Right lobe of liver (tissue), 6 donors: ENCODE data around the gene HDX. TPM values are rescaled to one million over a fixed set of nuclear protein-coding genes. Genes with fewer than 3 reads are reported as not detected.

Experiments
- ATAC-seq, 4 donors: fragments of 200-7000 bp; cut with Tn5 transposase; one replicate each; pipeline ENCODE4 v1.9.1; 2020; ENCODE audit warnings: mild to moderate bottlenecking in 4 of 4, moderate library complexity in 4 of 4
- DNase-seq, 3 donors: peaks; one replicate each; pipeline ENCODE4 v3.0.0-alpha.2; 2020
- H3K27ac ChIP-seq, 3 donors: fragments of 200-600 bp; one replicate each; pipeline ENCODE4 v1.8.0; 2022
- H3K27me3 ChIP-seq, 2 donors: fragments of 200-600 bp; one replicate each; pipeline ENCODE4 v1.8.0; 2022
- H3K36me3 ChIP-seq, 4 donors: fragments of 200-600 bp; sonication (generic) in 1 of 4; one replicate each; pipeline versions ENCODE4 v1.5.1 to v1.8.0; 2017 to 2022; ENCODE audit warnings: control low read depth in 1 of 4
- H3K4me1 ChIP-seq, 4 donors: fragments of 200-600 bp; sonication (generic) in 1 of 4; one replicate each; pipeline versions ENCODE4 v1.5.1 to v1.8.0; 2017 to 2022; ENCODE audit warnings: control low read depth in 1 of 4
- H3K4me3 ChIP-seq, 3 donors: fragments of 200-600 bp; one replicate each; pipeline ENCODE4 v1.8.0; 2022
- H3K9me3 ChIP-seq, 4 donors: fragments of 200-600 bp; sonication (generic) in 1 of 4; one replicate each; pipeline versions ENCODE4 v1.5.1 to v1.8.0; 2017 to 2022; ENCODE audit warnings: control low read depth in 1 of 4
- POLR2A ChIP-seq: fragments of 450-650 bp; IDR thresholded peaks from one replicate; pipeline ENCODE4 v1.6.1; 2017; ENCODE audit warnings: antibody characterized with exemption, mild to moderate bottlenecking
- WGBS: methylation state at CpG from one replicate; pipeline ENCODE4 v1.1.6; 2018; ENCODE audit warnings: low coverage, low lambda C conversion rate; ENCODE audit not compliant: insufficient coverage; ENCODE audit errors: missing lambda C conversion rate; 5-methylcytosine and 5-hydroxymethylcytosine counted together
- intact Hi-C, 2 donors: fragments of 100-400 bp; cut with DNase I; formaldehyde crosslinking; loops; one replicate each; pipeline versions ENCODE4 v1.11.2 to v1.14.1; 2022
- total RNA-seq, 6 experiments: library from RNA; depleted of rRNA in 2 of 6; stranded (reverse); fragments of >200 nt in 2 of 6; fragmentation: NEBNext Ultra II Directional in 3 of 6; extraction: Animal tissue kit (Norgen Biotek cat#: 25700) in 3 of 6; gene quantifications; one replicate each; pipeline versions ENCODE4 v1.1.0 to v1.2.4, GENCODE V29; 2016 to 2023
- TF ChIP-seq, protein P1 (sequence below), 4 donors: fragments of 200-600 bp in 3 of 4; fragments of 450-650 bp in 1 of 4; IDR thresholded peaks; one replicate each; pipeline versions ENCODE4 v1.5.1 to v1.8.0; 2016 to 2022; ENCODE audit warnings: antibody characterized with exemption in 4 of 4, mild to moderate bottlenecking in 2 of 4
- donor health status: DM: no; HTN: yes; CAD: no.
- donor health status: DM: no; HTN: no; CAD: no.
- donor health status: DM: no; HTN: no; CAD: no.
- donor health status: DM: no; HTN: yes; CAD: no.
- donor health status: DM: no; HTN: yes; CAD: no.

Gene HDX
- total RNA-seq, 6 experiments from 2014 or later: 0.62 to 4.2 (median 2.1) TPM

DNA sequence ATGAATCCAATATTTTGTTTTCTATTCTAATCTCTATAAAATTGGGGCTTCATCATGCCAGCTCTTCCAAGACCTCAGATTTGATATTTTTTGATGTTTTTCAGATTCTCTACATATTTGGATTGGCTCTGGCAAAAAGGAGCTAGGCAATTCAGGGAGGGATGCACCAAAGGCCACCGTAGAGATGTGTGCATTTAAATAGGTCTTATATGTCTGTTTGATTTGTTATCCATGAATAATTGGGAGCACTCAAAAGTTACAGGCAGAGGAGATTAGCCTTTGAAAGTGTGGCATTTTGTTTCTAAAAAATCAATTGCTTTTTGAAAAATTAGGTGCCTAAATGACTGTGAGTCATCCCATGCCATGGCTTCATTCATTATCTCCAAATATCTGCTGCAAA is 167.1 kb downstream of the HDX start:
- ATAC-seq: no peak

DNA sequence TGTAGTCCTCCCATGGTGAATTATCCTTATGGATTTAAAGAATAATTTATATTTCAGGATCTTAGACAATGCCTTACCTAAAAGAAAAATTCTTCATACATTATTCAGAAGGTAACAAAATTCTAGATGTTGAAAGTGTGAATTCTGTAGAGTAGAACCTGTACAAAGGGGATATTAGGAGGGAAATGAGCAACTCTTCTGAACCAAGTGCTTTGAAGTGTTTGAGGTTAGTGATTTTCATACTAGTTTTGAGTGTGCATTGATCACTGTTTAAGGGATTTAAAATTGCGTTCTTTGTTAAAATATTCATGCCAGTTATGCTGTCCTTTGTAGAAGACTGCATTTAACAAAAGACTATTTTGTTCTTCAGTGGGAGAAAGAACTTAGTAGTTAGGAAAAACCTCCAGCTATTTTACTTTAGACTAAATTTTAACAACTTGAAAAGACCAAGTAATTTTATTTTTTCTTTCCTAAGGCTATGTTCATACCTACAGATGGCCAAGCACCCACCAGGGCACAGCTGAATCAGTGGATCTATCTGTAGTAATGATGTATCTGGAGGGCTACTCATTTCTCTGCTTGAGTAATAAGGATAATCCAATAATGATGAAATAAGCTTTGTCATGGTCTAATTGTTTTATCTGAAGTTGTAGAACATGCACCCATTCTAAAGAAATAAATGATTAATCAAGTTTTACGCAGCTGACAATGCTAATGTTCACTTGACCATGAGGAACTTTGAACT is 180.0 kb downstream of the HDX start:
- 44% methylated on average over 2 of the region's 2 CpGs for WGBS
- Histone ChIP-seq H3K9me3 (no peaks in the 10 kb centered on the region), H3K27me3 (no peaks in the 10 kb centered on the region), H3K36me3 (no peaks in the 10 kb centered on the region), H3K27ac (no peak overlapping the region), H3K4me3 (no peak overlapping the region), H3K4me1 (no peaks in the 10 kb centered on the region)
- TF ChIP-seq, protein P1, sequence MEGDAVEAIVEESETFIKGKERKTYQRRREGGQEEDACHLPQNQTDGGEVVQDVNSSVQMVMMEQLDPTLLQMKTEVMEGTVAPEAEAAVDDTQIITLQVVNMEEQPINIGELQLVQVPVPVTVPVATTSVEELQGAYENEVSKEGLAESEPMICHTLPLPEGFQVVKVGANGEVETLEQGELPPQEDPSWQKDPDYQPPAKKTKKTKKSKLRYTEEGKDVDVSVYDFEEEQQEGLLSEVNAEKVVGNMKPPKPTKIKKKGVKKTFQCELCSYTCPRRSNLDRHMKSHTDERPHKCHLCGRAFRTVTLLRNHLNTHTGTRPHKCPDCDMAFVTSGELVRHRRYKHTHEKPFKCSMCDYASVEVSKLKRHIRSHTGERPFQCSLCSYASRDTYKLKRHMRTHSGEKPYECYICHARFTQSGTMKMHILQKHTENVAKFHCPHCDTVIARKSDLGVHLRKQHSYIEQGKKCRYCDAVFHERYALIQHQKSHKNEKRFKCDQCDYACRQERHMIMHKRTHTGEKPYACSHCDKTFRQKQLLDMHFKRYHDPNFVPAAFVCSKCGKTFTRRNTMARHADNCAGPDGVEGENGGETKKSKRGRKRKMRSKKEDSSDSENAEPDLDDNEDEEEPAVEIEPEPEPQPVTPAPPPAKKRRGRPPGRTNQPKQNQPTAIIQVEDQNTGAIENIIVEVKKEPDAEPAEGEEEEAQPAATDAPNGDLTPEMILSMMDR (IDR thresholded peaks at IDR 0.05): no peak
- no peak for TF ChIP-seq POLR2A
- no peak for ATAC-seq
- no peak for DNase-seq
- intact Hi-C loops: no loop called here

More for the DNA sequence above, 167.1 kb downstream of the HDX start:
- no peak overlapping the region for H3K27ac ChIP-seq
- no peak for DNase-seq
- intact Hi-C loops: no loop called here
- no peaks in the 10 kb centered on the region for H3K36me3 ChIP-seq
- no peaks in the 10 kb centered on the region for H3K9me3 ChIP-seq
- TF ChIP-seq, protein P1 (IDR thresholded peaks at IDR 0.05): no peak
- TF ChIP-seq POLR2A: no peak
- WGBS: 47% methylated on average over 1 of the region's 1 CpG
- H3K4me3 ChIP-seq: no peak overlapping the region
- no peaks in the 10 kb centered on the region for H3K27me3 ChIP-seq
- H3K4me1 ChIP-seq: no peaks in the 10 kb centered on the region

DNA sequence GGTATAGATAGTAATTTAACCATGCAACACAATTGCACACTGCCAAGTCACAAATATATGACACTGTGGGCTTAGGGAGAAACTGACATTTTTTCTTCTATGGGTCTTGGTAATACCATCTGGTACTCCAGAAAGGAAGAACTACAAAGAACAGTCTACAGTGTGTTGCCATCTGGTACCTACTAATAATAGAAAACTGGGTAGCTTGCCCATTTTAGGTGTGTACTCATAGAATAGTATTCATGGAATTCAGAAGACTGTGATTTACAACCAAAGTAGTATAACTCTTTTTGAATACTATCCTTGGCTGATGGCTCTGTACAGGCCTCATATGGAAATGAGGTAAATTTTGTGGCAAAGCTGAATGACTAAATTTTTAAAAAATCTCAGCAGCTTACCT is 181.6 kb downstream of the HDX start:
- Histone ChIP-seq H3K9me3 (no peaks in the 10 kb centered on the region), H3K27ac (no peak overlapping the region), H3K27me3 (no peaks in the 10 kb centered on the region), H3K4me1 (no peaks in the 10 kb centered on the region), H3K4me3 (no peak overlapping the region), H3K36me3 (no peaks in the 10 kb centered on the region)
- TF ChIP-seq POLR2A: no peak
- TF ChIP-seq, protein P1 (IDR thresholded peaks at IDR 0.05): no peak
- intact Hi-C loops: no loop called here
- no peak for DNase-seq
- no peak for ATAC-seq

DNA sequence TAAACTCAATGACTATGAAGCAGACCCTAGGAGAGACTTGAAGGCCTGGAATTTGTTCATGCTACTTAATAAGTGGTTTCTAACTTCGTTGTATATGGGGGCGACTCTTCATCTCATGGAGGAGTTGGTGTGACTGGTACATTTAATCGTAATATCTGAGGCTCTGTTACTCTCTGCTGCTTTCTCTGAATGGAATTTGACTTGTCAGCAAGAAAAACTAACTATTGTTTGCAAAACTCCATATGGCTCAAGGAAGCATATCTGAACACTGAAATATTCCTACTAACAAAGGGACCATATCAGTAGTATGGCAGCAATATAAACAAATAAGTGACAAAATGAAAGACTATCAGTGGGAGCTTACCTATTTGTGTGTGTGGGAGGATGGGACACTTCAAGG is 182.2 kb downstream of the HDX start:
- Histone ChIP-seq H3K27me3 (no peaks in the 10 kb centered on the region), H3K36me3 (no peaks in the 10 kb centered on the region), H3K27ac (no peak overlapping the region), H3K9me3 (no peaks in the 10 kb centered on the region), H3K4me3 (no peak overlapping the region), H3K4me1 (no peaks in the 10 kb centered on the region)
- ATAC-seq (no peak), DNase-seq (no peak)
- intact Hi-C loops: no loop called here
- 34% methylated on average over 2 of the region's 3 CpGs for WGBS
- TF ChIP-seq, protein P1 (IDR thresholded peaks at IDR 0.05): no peak
- no peak for TF ChIP-seq POLR2A
